Stimulated activated naive CD8-positive, alpha-beta T cell treated with anti-CD3 and anti-CD28 coated beads, Interleukin-15, amount 100 ng/mL, for 72 hours (primary cell): ENCODE results near the gene TP53INP2.
"Not testable (repeated sequence)": the region's sequence is repeated elsewhere in the genome, so short reads cannot be mapped to it uniquely, and the experiment has no call there.

Source experiments
- ATAC-seq: fragments of 150-1000 bp; cut with Tn5 transposase; 2 replicates; pipeline ENCODE4 v1.10.0; 2021; ENCODE audit warnings: mild to moderate bottlenecking, moderate library complexity
- DNase-seq, 2 donors: peaks; one replicate each; pipeline ENCODE4 v3.0.0; 2021 to 2022
- H3K27ac Mint-ChIP-seq, 2 donors: one replicate each; pipeline ENCODE4 v1.8.0; 2022; ENCODE audit warnings: mild to moderate bottlenecking in 2 of 2, mixed read lengths in 2 of 2, moderate library complexity in 2 of 2
- H3K27me3 Mint-ChIP-seq: one replicate; pipeline ENCODE4 v1.8.0; 2022; ENCODE audit warnings: mixed read lengths
- H3K4me1 Mint-ChIP-seq: one replicate; pipeline ENCODE4 v1.8.0; 2022; ENCODE audit warnings: mild to moderate bottlenecking, mixed read lengths
- H3K4me3 Mint-ChIP-seq, 2 donors: one replicate each; pipeline ENCODE4 v1.8.0; 2022; ENCODE audit warnings: mild to moderate bottlenecking in 2 of 2, mixed read lengths in 2 of 2, moderate library complexity in 1 of 2
- H3K9me3 Mint-ChIP-seq, 2 donors: one replicate each; pipeline ENCODE4 v1.8.0; 2022; ENCODE audit warnings: mixed read lengths in 2 of 2

TP53INP2 gene

DNA sequence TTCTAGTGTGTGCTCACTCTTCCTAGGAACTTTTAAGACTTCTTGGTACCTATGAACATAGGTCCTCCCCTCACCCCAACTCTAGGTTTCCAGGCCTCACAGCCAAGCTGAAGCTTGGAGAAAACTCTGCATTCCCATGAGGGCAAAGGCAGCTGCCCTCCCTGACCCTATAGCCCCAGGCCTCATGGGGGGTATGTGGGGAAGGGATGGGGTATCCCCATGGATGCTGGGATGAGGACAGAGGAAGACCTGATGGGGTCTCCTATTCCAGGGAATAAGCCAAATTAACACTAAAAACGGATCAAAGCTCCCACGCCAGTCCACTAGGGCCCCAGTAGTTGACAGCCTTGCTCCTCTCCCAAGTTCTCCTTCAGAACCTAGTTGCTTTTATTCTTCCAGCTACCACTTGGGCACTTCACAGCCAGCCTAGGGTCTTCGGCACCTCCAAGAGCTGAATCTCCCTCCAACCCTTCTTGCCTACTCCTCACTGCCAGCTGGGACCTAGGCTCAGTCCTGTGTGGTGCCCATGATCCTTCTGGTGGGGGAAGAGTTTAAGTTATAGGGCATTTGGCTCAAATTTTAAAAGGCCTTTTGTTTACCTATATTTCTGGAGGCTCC is 7.8 kb downstream of the TP53INP2 start:
- no peak for DNase-seq
- peak overlapping the region in 1 of 2 donors; percentile 23 for H3K27ac Mint-ChIP-seq
- ATAC-seq: no peak
- no peak overlapping the region for H3K4me3 Mint-ChIP-seq
- H3K4me1 Mint-ChIP-seq: peaks cover 26% of the 10 kb centered on the region
- H3K27me3 Mint-ChIP-seq: peaks cover 8% of the 10 kb centered on the region
- no peaks in the 10 kb centered on the region for H3K9me3 Mint-ChIP-seq

GRCh38 chr20:34712525-34713192 is 8.5 kb downstream of the TP53INP2 start:
- DNase-seq (no peak), ATAC-seq (no peak)
- H3K9me3 Mint-ChIP-seq: no peaks in the 10 kb centered on the region
- peaks cover 26% of the 10 kb centered on the region for H3K4me1 Mint-ChIP-seq
- H3K4me3 Mint-ChIP-seq: no peak overlapping the region
- peaks cover 8% of the 10 kb centered on the region for H3K27me3 Mint-ChIP-seq
- H3K27ac Mint-ChIP-seq: no peak overlapping the region

DNA sequence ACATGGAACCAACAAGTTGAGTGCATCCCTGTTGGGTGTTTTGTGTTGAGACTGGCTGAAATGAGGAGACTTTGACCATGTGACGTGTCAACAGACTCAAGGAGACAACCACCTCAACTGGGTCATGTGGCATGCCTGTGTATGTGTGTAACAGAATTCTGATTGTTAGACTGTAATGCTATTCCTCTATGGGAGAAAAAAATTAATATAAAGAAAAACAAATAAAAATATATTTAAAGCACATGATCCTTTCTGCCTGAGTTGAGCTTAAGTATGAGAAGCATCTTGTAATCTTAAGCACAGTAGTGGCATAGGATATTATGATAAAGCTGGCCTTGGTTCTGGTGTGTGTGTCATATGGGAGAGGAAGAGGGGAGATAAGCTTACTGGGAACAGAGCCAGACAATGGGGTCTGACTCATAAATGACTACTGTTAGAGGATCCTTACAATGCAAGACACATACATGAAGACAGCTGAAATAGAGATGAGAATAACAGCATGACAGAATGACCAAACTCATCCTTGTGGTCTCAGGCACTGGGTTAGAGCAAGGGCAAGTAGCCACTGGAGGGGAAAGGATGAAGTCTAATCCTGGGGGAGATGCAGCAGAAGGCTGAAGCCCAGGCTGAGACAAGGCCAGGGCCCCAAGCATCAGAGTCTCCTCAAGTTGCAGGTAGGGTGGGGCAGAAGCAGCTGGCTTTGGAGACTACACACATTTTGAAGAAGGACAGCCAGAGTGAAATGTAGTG is 9.2 kb downstream of the TP53INP2 start:
- Mint-ChIP-seq H3K27ac (peak overlapping the region in 1 of 2 donors; percentile 35), H3K9me3 (no peaks in the 10 kb centered on the region), H3K27me3 (peaks cover 8% of the 10 kb centered on the region), H3K4me1 (peaks cover 23% of the 10 kb centered on the region), H3K4me3 (no peak overlapping the region)
- DNase-seq: no peak
- ATAC-seq: no peak

GRCh38 chr20:34713944-34714515 is 9.9 kb downstream of the TP53INP2 start:
- not testable (repeated sequence) for ATAC-seq, H3K4me3 Mint-ChIP-seq, H3K9me3 Mint-ChIP-seq, H3K27me3 Mint-ChIP-seq, DNase-seq, H3K27ac Mint-ChIP-seq
- H3K4me1 Mint-ChIP-seq: peaks cover 18% of the 10 kb centered on the region

DNA sequence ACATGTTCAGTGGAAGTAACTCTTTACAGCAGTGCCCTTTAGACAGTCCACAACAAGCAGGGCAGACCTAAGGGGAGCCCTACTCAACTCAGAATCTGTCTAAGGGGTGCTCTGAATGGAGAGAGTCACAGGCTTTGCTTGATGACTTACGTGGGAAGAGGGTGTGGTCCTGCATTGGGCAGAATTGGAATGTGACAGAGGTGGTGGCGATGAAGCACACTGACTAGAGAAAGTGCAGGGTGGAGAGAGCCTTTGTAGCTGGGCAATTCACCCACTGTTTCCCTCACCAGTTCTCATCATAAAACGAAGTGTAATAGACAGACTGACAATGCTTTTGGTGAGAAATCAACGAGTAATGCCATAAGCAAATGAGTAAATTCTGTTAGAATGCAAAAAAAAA is 11.2 kb downstream of the TP53INP2 start:
- H3K27ac Mint-ChIP-seq: no peak overlapping the region
- H3K4me1 Mint-ChIP-seq: peaks cover 23% of the 10 kb centered on the region
- peaks cover 5% of the 10 kb centered on the region for H3K27me3 Mint-ChIP-seq
- ATAC-seq (no peak), DNase-seq (no peak)
- no peak overlapping the region for H3K4me3 Mint-ChIP-seq
- no peaks in the 10 kb centered on the region for H3K9me3 Mint-ChIP-seq

- ATAC-seq (no peak), DNase-seq (no peak)
- Mint-ChIP-seq H3K27ac (no peak overlapping the region), H3K27me3 (no peaks in the 10 kb centered on the region), H3K4me1 (peaks cover 26% of the 10 kb centered on the region), H3K4me3 (no peak overlapping the region), H3K9me3 (no peaks in the 10 kb centered on the region)
Observed at GRCh38 chr20:34716921-34717229, 12.7 kb downstream of the TP53INP2 start.

DNA sequence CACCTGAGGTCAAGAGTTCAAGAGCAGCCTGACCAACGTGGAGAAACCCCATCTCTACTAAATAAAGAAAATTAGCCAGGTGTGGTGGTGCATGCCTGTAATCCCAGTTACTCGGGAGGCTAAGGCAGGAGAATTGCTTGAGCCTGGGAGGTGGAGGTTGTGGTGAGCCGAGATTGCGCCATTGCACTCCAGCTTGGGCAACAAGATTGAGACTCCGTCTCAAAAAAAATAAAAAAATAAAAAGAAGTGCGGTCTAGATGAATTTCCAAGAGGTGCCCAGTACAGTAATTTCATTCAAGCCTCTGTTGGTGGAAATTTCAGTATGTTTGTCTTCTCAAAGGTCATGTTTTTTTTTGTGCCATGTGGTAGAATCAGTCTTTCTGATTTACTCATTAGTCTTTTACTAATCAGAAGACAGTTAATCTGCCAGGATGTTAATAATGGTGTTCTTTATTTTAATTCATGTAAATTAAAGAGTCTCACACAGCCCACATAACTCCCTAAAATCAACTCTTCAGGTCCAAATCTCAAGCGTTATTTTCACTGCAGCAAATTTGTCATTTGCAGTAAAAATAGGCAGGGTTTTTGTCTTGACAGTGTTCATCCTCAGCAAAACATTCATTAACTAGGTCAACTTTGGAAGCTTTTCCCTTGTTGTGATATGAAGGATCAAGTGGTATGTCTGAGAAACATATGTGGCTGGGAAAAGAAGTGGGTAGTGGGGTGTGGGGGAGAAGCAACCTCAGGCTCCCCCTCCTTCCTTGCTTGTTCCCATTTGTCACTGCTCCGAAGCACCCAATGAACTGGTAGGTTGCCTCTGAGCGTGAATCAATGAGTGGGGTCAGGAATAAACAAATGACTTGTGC is 13.3 kb downstream of the TP53INP2 start:
- H3K9me3 Mint-ChIP-seq: no peaks in the 10 kb centered on the region
- peaks cover 26% of the 10 kb centered on the region for H3K4me1 Mint-ChIP-seq
- DNase-seq: no peak
- no peak for ATAC-seq
- no peak overlapping the region for H3K27ac Mint-ChIP-seq
- H3K4me3 Mint-ChIP-seq: no peak overlapping the region
- H3K27me3 Mint-ChIP-seq: no peaks in the 10 kb centered on the region

DNA sequence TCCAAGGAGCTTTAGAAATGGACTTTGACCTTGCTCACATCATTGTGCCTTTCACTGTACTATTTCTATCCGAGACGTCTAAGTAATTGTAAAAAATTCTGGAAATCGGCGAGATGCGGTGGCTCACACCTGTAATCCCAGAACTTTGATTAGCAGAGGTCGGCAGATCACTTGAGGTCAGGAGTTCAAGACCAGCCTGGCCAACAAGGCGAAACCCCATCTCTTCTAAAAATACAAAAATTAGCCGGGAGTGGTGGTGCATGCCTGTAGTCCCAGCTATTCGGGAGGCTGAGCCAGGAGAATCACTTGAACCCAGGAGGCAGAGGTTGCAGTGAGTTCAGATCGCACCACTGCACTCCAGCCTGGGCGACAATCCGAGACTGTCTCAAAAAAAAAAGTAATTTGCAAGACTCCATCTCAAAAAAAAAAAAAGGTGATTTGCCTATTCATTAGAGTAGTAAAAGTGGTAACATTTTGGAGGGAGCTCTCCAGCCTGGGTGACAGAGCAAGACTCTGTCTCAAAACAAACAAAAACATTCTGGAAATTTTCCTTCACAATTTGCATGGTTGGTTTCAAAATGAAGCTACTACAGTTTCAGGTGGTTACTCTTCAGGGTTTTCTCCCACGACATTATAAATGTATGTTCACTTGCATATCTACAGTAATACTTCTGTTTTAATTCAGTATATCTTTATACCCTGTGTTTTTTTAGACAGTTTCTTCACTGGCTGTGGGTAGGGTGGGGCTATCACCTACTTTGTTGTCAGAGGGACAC is 15.3 kb downstream of the TP53INP2 start:
- H3K9me3 Mint-ChIP-seq, DNase-seq, H3K27me3 Mint-ChIP-seq: not testable (repeated sequence)
- Mint-ChIP-seq H3K4me3 (peak overlapping the region in 1 of 2 donors; percentile 15), H3K27ac (peak overlapping the region in 1 of 2 donors; percentile 76), H3K4me1 (peaks cover 18% of the 10 kb centered on the region)
- ATAC-seq: peak; percentile 91

GRCh38 chr20:34720266-34720665 is 16.1 kb downstream of the TP53INP2 start:
- H3K27ac Mint-ChIP-seq: no peak overlapping the region
- H3K4me3 Mint-ChIP-seq: no peak overlapping the region
- H3K27me3 Mint-ChIP-seq: no peaks in the 10 kb centered on the region
- peaks cover 18% of the 10 kb centered on the region for H3K4me1 Mint-ChIP-seq
- no peaks in the 10 kb centered on the region for H3K9me3 Mint-ChIP-seq
- ATAC-seq (no peak), DNase-seq (no peak)

DNA sequence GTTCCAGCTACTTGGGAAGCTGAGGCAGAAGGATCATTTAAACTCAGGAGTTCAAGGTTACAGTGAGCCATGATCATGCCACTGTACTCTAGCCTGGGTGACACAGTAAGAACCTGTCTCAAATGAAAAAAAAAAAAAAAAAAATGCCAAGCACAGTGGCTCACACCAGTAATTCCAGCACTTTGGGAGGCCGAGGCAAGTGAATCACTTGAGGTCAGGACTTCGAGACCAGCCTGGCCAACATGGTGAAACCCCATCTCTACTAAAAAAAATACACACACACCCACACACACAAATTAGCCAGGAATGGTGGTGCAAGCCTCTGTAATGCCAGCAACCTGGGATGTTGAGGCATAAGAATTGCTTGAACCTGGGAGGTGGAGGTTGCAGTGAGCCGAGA is 18.4 kb downstream of the TP53INP2 start:
- not testable (repeated sequence) for H3K9me3 Mint-ChIP-seq, H3K27ac Mint-ChIP-seq, ATAC-seq, H3K27me3 Mint-ChIP-seq, H3K4me3 Mint-ChIP-seq, DNase-seq
- peaks cover 18% of the 10 kb centered on the region for H3K4me1 Mint-ChIP-seq

DNA sequence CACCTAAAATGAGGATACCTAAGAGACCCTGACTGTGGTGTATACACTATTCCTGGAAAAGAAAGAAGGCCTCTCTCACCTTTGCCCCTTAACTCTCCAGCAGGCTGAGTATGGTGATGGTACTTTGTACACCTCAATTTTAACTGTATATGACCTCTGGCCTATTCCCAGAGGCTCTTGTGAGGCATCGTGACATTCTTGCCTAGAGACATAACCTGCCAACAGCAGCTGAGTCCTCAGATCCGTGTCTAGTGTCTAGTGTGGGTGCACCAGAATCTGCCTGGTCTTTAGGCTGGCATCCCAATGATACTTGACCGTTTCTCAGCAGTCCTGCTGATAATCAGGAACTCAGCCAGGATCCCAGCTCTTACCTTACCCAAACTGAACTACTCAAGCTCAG is 20.0 kb downstream of the TP53INP2 start:
- ATAC-seq (no peak), DNase-seq (no peak)
- Mint-ChIP-seq H3K27me3 (no peaks in the 10 kb centered on the region), H3K4me1 (peaks cover 18% of the 10 kb centered on the region), H3K9me3 (no peaks in the 10 kb centered on the region), H3K27ac (no peak overlapping the region), H3K4me3 (no peak overlapping the region)

DNA sequence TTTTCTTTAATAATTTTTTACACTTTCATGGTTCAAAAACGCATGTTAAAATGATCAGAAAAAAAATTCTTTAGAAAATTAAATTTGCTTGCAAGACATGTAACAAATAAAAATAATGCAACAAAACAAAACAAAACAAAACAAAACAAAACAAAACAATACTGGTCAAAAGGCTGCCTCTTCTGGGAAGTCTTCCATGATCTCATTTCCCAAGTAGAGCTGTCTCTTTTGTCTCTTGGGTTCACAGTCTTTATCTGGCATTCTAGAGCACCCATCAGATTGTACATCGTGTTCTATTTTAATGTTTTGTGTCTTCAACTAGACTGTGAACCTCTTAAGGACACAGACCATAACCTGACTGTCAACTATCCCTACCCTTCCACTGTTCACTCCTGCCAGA is 25.3 kb downstream of the TP53INP2 start:
- H3K4me3 Mint-ChIP-seq: no peak overlapping the region
- no peak for DNase-seq
- no peaks in the 10 kb centered on the region for H3K4me1 Mint-ChIP-seq
- ATAC-seq: no peak
- H3K27me3 Mint-ChIP-seq: no peaks in the 10 kb centered on the region
- no peak overlapping the region for H3K27ac Mint-ChIP-seq
- H3K9me3 Mint-ChIP-seq: no peaks in the 10 kb centered on the region

DNA sequence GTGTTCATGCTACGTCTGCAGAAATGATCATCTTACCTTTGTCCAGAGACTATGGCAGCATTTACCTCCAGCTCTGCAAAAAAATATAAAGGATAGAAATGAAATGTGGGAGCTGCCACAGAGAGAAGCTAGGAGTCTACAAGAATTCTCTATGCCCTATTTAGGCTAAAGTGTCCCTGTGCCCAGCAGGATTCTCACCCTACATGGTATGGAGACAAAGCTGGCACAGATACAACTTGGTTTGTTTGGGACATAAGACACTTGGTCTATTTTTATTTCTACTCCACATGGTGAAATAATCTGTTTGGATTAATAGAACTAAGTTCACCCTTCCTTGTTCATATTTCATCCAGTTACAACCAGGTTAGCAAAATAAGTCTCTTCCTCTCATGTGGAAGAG is 28.4 kb downstream of the TP53INP2 start:
- no peak for ATAC-seq
- H3K4me1 Mint-ChIP-seq: no peaks in the 10 kb centered on the region
- no peaks in the 10 kb centered on the region for H3K9me3 Mint-ChIP-seq
- DNase-seq: no peak
- no peaks in the 10 kb centered on the region for H3K27me3 Mint-ChIP-seq
- H3K4me3 Mint-ChIP-seq: no peak overlapping the region
- no peak overlapping the region for H3K27ac Mint-ChIP-seq

GRCh38 chr20:34736106-34736735 is 32.1 kb downstream of the TP53INP2 start:
- Mint-ChIP-seq H3K4me3 (no peak overlapping the region), H3K27me3 (no peaks in the 10 kb centered on the region), H3K9me3 (no peaks in the 10 kb centered on the region), H3K4me1 (no peaks in the 10 kb centered on the region), H3K27ac (no peak overlapping the region)
- ATAC-seq: no peak
- no peak for DNase-seq
